ENCODE measurements around the gene MCAM. TPM values are rescaled to one million over a fixed set of nuclear protein-coding genes. Genes with fewer than 3 reads are reported as not detected.

Gene MCAM
- total and polyA plus RNA-seq, 10 of the 15 experiments (the other 5 are each of a cell fraction or from before 2014, with no cell fraction given) = 3.1 to 19.7 (median 9.3) TPM

GRCh38 chr11:119306373-119306890 is 10.5 kb downstream of the MCAM start (continued):
- TF ChIP-seq MYB (IDR thresholded peaks at IDR 0.05; ENCODE audit: borderline replicate concordance, low read depth, low read length) = no peak

- ATAC-seq = no peak
- BruUV-seq (replicated peaks) = no TSS peak
- Histone ChIP-seq H3K4me1 (ENCODE audit: control insufficient read depth, insufficient read depth, low read length) (no peaks in the 10 kb centered on the region), H3K36me3 (ENCODE audit: control insufficient read depth in 2 of 2, insufficient read depth in 2 of 2, low read length in 1 of 2) (peaks cover 9 to 17% of the 10 kb centered on the region in 2 experiments; a peak in 3 of 4 replicates), H3K4me3 (no peak overlapping the region), H4K20me1 (ENCODE audit: control insufficient read depth, insufficient read depth) (no peaks in the 10 kb centered on the region), H2AFZ (ENCODE audit: control insufficient read depth, low read depth, low read length) (no peak overlapping the region), H3K27me3 (replicated peaks in 1 of 2; ENCODE audit: control insufficient read depth in 2 of 2, insufficient read depth in 2 of 2, low read length in 1 of 2) (no peaks in the 10 kb centered on the region), H3K79me2 (ENCODE audit: control insufficient read depth, insufficient read depth, low read length) (no peaks in the 10 kb centered on the region), H3K9ac (ENCODE audit: control insufficient read depth, insufficient read depth, low read length) (no peak overlapping the region), H3K4me2 (ENCODE audit: control insufficient read depth, insufficient read depth) (no peak overlapping the region), H3K9me3 (replicated peaks; ENCODE audit: control insufficient read depth, insufficient read depth, low read length) (no peaks in the 10 kb centered on the region), H3K27ac (ENCODE audit: control insufficient read depth, insufficient read depth) (no peak overlapping the region)
- TF ChIP-seq SMAD5 (IDR thresholded peaks at IDR 0.05; ENCODE audit: low read depth) (no peak), NFXL1 (IDR thresholded peaks at IDR 0.05; ENCODE audit: borderline replicate concordance) (no peak), CBX3 (IDR thresholded peaks at IDR 0.05; ENCODE audit: borderline replicate concordance, low read depth) (no peak), YBX1 (IDR thresholded peaks at IDR 0.05) (no peak), NKRF (conservative IDR thresholded peaks at IDR 0.05) (no peak), NR2C1 (IDR thresholded peaks at IDR 0.05) (no peak), FOXK2 (IDR thresholded peaks at IDR 0.05) (no peak), NRF1 (conservative IDR thresholded peaks at IDR 0.05; ENCODE audit: low read depth, low read length) (no peak), SUPT20H (IDR thresholded peaks at IDR 0.05; ENCODE audit: borderline replicate concordance, control insufficient read depth, low read depth, low read length) (no peak), RAD21 (IDR thresholded peaks at IDR 0.05; ENCODE audit: insufficient read depth, low read depth, low read length) (no peak), LARP7 (IDR thresholded peaks at IDR 0.05) (no peak), ZBTB4 (CRISPR knock-in tag; IDR thresholded peaks at IDR 0.05) (no peak), STAT1 (conservative IDR thresholded peaks at IDR 0.05) (no peak), POLR2A (IDR thresholded peaks at IDR 0.05; ENCODE audit: low read depth, low read length) (no peak), TAF1 (IDR thresholded peaks at IDR 0.05; ENCODE audit: borderline replicate concordance, low read depth, low read length) (no peak)
- POLR2A ChIA-PET = no interaction called here
- in situ Hi-C loops (cut with MboI) (no loop called here), intact Hi-C loops (cut with micrococcal nuclease; ENCODE audit: unreplicated experiment) (no loop called here)
- no peak for FAIRE-seq
- RAD21 ChIA-PET (ENCODE audit: unreplicated experiment) = no interaction called here
- DNase-seq (ENCODE audit: low read depth, low spot score) = no peak
- CTCF ChIA-PET = interaction anchor here (0.9 kb wide), 1 partner anchor 33 kb away, joined by 3 read pairs; no protein-coding TSS in a partner anchor
- 91% methylated on average over 7 of the region's 7 CpGs for WGBS (ENCODE audit: insufficient coverage, insufficient replicate concordance, low lambda C conversion rate, missing lambda C conversion rate)
- SMC1A ChIA-PET (ENCODE audit: uncharacterized antibody, unreplicated experiment) = interaction anchor here (0.6 to 1.1 kb wide), 2 partner anchors 10 to 93 kb away, joined by 3 to 4 read pairs; no protein-coding TSS in a partner anchor
Observed at GRCh38 chr11:119305556-119306372, 11.2 kb downstream of the MCAM start.

Data from GM12878 (cell line).